PC-3 (cell line): Measurements from ENCODE around the gene FBXO48.

ENCODE experiments used
- EZH2 ChIP-seq: fragments of 300-600 bp; sonication (generic); IDR thresholded peaks from one replicate; pipeline ENCODE4 v1.6.1; 2017; ENCODE audit warnings: antibody characterized with exemption, mild to moderate bottlenecking, low read length; ENCODE audit not compliant: unreplicated experiment
- TF ChIP-seq, protein P1 (sequence below): fragments of 300-600 bp; sonication (generic); conservative IDR thresholded peaks from 2 replicates; pipeline ENCODE4 v1.5.1; 2017; ENCODE audit warnings: antibody characterized with exemption, low read depth, mild to moderate bottlenecking, low read length

- TF ChIP-seq, protein P1, sequence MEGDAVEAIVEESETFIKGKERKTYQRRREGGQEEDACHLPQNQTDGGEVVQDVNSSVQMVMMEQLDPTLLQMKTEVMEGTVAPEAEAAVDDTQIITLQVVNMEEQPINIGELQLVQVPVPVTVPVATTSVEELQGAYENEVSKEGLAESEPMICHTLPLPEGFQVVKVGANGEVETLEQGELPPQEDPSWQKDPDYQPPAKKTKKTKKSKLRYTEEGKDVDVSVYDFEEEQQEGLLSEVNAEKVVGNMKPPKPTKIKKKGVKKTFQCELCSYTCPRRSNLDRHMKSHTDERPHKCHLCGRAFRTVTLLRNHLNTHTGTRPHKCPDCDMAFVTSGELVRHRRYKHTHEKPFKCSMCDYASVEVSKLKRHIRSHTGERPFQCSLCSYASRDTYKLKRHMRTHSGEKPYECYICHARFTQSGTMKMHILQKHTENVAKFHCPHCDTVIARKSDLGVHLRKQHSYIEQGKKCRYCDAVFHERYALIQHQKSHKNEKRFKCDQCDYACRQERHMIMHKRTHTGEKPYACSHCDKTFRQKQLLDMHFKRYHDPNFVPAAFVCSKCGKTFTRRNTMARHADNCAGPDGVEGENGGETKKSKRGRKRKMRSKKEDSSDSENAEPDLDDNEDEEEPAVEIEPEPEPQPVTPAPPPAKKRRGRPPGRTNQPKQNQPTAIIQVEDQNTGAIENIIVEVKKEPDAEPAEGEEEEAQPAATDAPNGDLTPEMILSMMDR, result no peak
- no peak for TF ChIP-seq EZH2
Measured at GRCh38 chr2:68478688-68479087, 11.6 kb upstream of the FBXO48 start.
